Vagina (tissue), 2 donors: ENCODE results near the gene CACNA1C.

Experiments
- POLR2A ChIP-seq, 2 donors: fragments of 450-650 bp; IDR thresholded peaks; one replicate each; pipeline ENCODE4 v1.6.1; 2017; ENCODE audit warnings: antibody characterized with exemption in 2 of 2, mild to moderate bottlenecking in 2 of 2, moderate library complexity in 2 of 2
- POLR2AphosphoS5 ChIP-seq, 2 donors: sonication (generic); formaldehyde crosslinking; IDR thresholded peaks; one replicate each; pipeline ENCODE4 v1.9.0; 2017; ENCODE audit warnings: antibody characterized with exemption in 2 of 2, mild to moderate bottlenecking in 2 of 2, low read depth in 1 of 2; ENCODE audit not compliant: insufficient read depth in 1 of 2
- TF ChIP-seq, protein P1 (sequence below), 3 experiments: fragments of 450-650 bp in 2 of 3; fragments of 200-600 bp in 1 of 3; sonication (generic) in 1 of 3; IDR thresholded peaks; one replicate each; pipeline ENCODE4 v1.5.1; 2017 to 2019; ENCODE audit warnings: antibody characterized with exemption in 3 of 3, mild to moderate bottlenecking in 2 of 3, moderate library complexity in 2 of 3

DNA sequence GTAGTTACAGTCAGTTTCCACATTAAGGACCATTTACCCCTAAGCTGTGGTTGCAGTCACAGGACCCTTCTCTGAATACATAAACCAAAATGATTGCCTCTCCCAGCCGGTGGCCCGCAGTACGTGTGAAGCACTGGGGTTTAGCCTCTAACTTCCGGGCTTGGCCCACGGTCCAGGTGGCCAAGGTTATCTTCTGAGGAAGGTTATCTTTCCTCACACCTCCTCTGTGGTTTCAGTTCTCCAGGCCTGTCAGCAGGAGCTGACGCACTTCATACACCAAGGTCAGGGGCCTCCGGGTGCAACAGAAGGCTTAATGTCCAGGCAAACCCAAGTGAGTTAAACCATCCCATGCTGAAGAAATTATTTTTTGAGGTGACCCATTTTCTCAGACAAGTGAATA lies 451.0 kb downstream of the CACNA1C start:
- TF ChIP-seq POLR2A (IDR thresholded peaks at IDR 0.05): no peak
- TF ChIP-seq POLR2AphosphoS5 (IDR thresholded peaks at IDR 0.05; ENCODE audit: insufficient read depth in 1 of 2, low read depth in 1 of 2): no peak
- TF ChIP-seq, protein P1, sequence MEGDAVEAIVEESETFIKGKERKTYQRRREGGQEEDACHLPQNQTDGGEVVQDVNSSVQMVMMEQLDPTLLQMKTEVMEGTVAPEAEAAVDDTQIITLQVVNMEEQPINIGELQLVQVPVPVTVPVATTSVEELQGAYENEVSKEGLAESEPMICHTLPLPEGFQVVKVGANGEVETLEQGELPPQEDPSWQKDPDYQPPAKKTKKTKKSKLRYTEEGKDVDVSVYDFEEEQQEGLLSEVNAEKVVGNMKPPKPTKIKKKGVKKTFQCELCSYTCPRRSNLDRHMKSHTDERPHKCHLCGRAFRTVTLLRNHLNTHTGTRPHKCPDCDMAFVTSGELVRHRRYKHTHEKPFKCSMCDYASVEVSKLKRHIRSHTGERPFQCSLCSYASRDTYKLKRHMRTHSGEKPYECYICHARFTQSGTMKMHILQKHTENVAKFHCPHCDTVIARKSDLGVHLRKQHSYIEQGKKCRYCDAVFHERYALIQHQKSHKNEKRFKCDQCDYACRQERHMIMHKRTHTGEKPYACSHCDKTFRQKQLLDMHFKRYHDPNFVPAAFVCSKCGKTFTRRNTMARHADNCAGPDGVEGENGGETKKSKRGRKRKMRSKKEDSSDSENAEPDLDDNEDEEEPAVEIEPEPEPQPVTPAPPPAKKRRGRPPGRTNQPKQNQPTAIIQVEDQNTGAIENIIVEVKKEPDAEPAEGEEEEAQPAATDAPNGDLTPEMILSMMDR (IDR thresholded peaks at IDR 0.05): no peak
